ENCODE results near the gene PBX1. TPM values are rescaled to one million over a fixed set of nuclear protein-coding genes. Genes with fewer than 3 reads are reported as not detected.

The PBX1 gene
- total and polyA plus RNA-seq, 2 donors (not counting 3 experiments of a cell fraction or from before 2014, with no cell fraction given): 10.7 to 24.1 TPM

DNA sequence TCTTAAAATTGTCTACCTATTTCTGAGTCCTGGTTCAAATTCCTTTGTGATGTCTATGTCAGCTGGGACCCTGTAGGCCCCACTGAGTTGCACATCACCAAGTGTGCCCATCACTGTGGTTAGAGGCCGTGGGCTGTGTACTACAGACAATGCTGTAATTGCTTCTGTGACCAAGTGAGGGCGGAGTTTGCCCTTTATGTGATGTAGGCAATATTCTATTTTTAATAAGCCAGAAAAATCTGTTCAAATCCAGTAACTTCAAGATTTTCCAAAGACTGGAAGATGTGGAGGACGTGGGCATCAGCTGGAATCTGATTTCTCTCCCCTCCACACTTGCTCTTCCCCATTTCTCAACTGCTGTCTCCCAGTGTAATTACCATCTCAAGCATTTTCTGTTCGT, 215.4 kb downstream of the PBX1 start:
- no peaks in the 10 kb centered on the region for H3K36me3 ChIP-seq (ENCODE audit: control insufficient read depth in 2 of 2, extremely low read depth in 1 of 2, insufficient read depth in 2 of 2, low read length in 2 of 2)
- dilution Hi-C loops (cut with MboI; ENCODE audit: extremely low pct_ligation_motif_present, low sequenced_read_pairs): no loop called here
- H3K9ac ChIP-seq (replicated peaks; ENCODE audit: extremely low read depth, insufficient read depth, low read length): no peak overlapping the region
- H3K9me1 ChIP-seq (replicated peaks; ENCODE audit: control insufficient read depth, extremely low read depth, insufficient read depth, low read length): no peaks in the 10 kb centered on the region
- POLR2A ChIA-PET: no interaction called here
- H3K4me2 ChIP-seq (ENCODE audit: insufficient read depth, low read length): no peak overlapping the region
- DNase-seq (ENCODE audit: low read depth, low spot score) (no peak), FAIRE-seq (no peak)
- H3K79me2 ChIP-seq (ENCODE audit: control insufficient read depth, insufficient read depth, low read length): no peaks in the 10 kb centered on the region
- no peaks in the 10 kb centered on the region for H3K4me1 ChIP-seq (ENCODE audit: control insufficient read depth, extremely low read depth, insufficient read depth, low read length)
- H3K4me3 ChIP-seq (replicated peaks in 1 of 3; ENCODE audit: insufficient read depth in 1 of 3, low read depth in 1 of 3, low read length in 3 of 3): no peak overlapping the region
- intact Hi-C loops (cut with micrococcal nuclease): no loop called here
- no peaks in the 10 kb centered on the region for H4K20me1 ChIP-seq (replicated peaks; ENCODE audit: control insufficient read depth, extremely low read depth, insufficient read depth, low read length)
- H3K9me3 ChIP-seq (replicated peaks; ENCODE audit: control insufficient read depth, insufficient read depth, low read length): no peaks in the 10 kb centered on the region
- TF ChIP-seq, protein P1, sequence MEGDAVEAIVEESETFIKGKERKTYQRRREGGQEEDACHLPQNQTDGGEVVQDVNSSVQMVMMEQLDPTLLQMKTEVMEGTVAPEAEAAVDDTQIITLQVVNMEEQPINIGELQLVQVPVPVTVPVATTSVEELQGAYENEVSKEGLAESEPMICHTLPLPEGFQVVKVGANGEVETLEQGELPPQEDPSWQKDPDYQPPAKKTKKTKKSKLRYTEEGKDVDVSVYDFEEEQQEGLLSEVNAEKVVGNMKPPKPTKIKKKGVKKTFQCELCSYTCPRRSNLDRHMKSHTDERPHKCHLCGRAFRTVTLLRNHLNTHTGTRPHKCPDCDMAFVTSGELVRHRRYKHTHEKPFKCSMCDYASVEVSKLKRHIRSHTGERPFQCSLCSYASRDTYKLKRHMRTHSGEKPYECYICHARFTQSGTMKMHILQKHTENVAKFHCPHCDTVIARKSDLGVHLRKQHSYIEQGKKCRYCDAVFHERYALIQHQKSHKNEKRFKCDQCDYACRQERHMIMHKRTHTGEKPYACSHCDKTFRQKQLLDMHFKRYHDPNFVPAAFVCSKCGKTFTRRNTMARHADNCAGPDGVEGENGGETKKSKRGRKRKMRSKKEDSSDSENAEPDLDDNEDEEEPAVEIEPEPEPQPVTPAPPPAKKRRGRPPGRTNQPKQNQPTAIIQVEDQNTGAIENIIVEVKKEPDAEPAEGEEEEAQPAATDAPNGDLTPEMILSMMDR (IDR thresholded peaks at IDR 0.05; ENCODE audit: extremely low read depth in 1 of 2, insufficient read depth in 1 of 2, low read depth in 1 of 2, low read length in 2 of 2): no peak
- TF ChIP-seq GATA2 (IDR thresholded peaks at IDR 0.05; ENCODE audit: insufficient read depth, insufficient read length, low read depth, low read length) (no peak), MYC (IDR thresholded peaks at IDR 0.05; ENCODE audit: low read depth, low read length) (no peak)
- no peak overlapping the region for H3K27ac ChIP-seq (ENCODE audit: insufficient read depth, low read depth, low read length)
- no TSS peak for BruUV-seq (replicated peaks)
- CTCF ChIA-PET: interaction anchor here (1.0 to 1.5 kb wide), 2 partner anchors 13 to 17 kb away, joined by 3 to 5 read pairs; no protein-coding TSS in a partner anchor
- H3K27me3 ChIP-seq (ENCODE audit: control insufficient read depth in 2 of 2, insufficient read depth in 2 of 2, low read length in 2 of 2): no peaks in the 10 kb centered on the region
- H2AFZ ChIP-seq (ENCODE audit: low read depth, low read length): no peak overlapping the region

DNA sequence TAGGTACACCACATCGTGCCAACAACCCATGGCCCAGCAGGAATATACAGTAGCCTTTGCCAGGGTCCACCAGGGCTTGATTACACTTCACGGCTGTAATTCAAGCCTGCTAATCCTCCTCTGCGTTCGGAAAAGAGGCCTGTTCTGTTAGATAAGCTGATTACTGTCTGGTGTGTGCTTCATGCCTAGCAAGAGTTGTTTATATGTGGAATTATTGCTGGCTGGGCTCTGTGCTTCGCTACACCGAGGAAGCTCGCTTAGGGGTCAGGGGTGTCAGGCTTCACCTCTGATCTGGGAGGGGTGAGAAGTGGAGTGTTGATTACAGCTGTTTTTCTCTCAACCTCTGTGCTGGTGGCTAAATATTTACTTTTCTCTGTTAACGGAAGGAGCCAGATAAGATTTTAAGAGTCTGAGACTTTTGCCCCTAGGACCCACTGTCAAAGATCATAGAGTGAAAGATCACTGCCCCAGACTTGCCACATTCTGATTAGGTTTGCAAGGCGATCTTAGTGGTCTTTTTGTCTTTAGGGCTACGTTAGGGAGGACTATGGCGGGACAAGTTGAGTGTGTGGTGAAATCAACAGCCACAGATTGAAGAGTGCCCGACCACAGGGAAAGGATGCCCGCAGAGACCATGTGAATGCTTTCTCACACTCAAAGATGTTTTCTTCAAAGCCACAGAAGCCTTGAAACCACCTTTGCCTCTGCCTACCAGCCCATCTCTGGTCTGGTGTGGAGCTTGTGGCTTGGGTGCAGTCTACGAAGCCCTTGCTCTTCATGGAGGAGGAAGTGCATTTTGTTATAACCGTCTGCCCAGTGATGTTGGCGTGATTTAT, 216.1 kb downstream of the PBX1 start:
- Histone ChIP-seq H3K9me1 (replicated peaks; ENCODE audit: control insufficient read depth, extremely low read depth, insufficient read depth, low read length) (no peaks in the 10 kb centered on the region), H3K79me2 (ENCODE audit: control insufficient read depth, insufficient read depth, low read length) (no peaks in the 10 kb centered on the region), H3K27me3 (ENCODE audit: control insufficient read depth in 2 of 2, insufficient read depth in 2 of 2, low read length in 2 of 2) (no peaks in the 10 kb centered on the region), H3K4me1 (ENCODE audit: control insufficient read depth, extremely low read depth, insufficient read depth, low read length) (no peaks in the 10 kb centered on the region), H3K36me3 (ENCODE audit: control insufficient read depth in 2 of 2, extremely low read depth in 1 of 2, insufficient read depth in 2 of 2, low read length in 2 of 2) (no peaks in the 10 kb centered on the region), H3K4me2 (ENCODE audit: insufficient read depth, low read length) (no peak overlapping the region), H3K9ac (replicated peaks; ENCODE audit: extremely low read depth, insufficient read depth, low read length) (no peak overlapping the region), H4K20me1 (replicated peaks; ENCODE audit: control insufficient read depth, extremely low read depth, insufficient read depth, low read length) (no peaks in the 10 kb centered on the region), H3K4me3 (replicated peaks in 1 of 3; ENCODE audit: insufficient read depth in 1 of 3, low read depth in 1 of 3, low read length in 3 of 3) (no peak overlapping the region), H2AFZ (ENCODE audit: low read depth, low read length) (no peak overlapping the region), H3K9me3 (replicated peaks; ENCODE audit: control insufficient read depth, insufficient read depth, low read length) (no peaks in the 10 kb centered on the region), H3K27ac (ENCODE audit: insufficient read depth, low read depth, low read length) (no peak overlapping the region)
- no peak for FAIRE-seq
- CTCF ChIA-PET: interaction anchor here (1.5 kb wide), 1 partner anchor 12 kb away, joined by 5 read pairs; no protein-coding TSS in a partner anchor
- intact Hi-C loops (cut with micrococcal nuclease): no loop called here
- TF ChIP-seq EZH2 (IDR thresholded peaks at IDR 0.05; ENCODE audit: borderline replicate concordance, low read depth, low read length, severe bottlenecking) (no peak), GATA2 (IDR thresholded peaks at IDR 0.05; ENCODE audit: insufficient read depth, insufficient read length, low read depth, low read length) (no peak), POLR2A (IDR thresholded peaks at IDR 0.05; ENCODE audit: low read depth, low read length) (no peak), FOS (IDR thresholded peaks at IDR 0.05; ENCODE audit: borderline replicate concordance, insufficient read depth, low read length) (no peak), JUN (IDR thresholded peaks at IDR 0.05; ENCODE audit: borderline replicate concordance, insufficient read depth, insufficient read length, low read depth) (no peak), MYC (IDR thresholded peaks at IDR 0.05; ENCODE audit: low read depth, low read length) (no peak), POLR2AphosphoS5 (IDR thresholded peaks at IDR 0.05; ENCODE audit: insufficient read depth, low read depth, low read length) (no peak)
- TF ChIP-seq, protein P2, sequence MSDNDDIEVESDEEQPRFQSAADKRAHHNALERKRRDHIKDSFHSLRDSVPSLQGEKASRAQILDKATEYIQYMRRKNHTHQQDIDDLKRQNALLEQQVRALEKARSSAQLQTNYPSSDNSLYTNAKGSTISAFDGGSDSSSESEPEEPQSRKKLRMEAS (IDR thresholded peaks at IDR 0.05; ENCODE audit: insufficient read depth, insufficient read length): no peak
- TF ChIP-seq, protein P1 (IDR thresholded peaks at IDR 0.05; ENCODE audit: extremely low read depth in 1 of 2, insufficient read depth in 1 of 2, low read depth in 1 of 2, low read length in 2 of 2): no peak
- dilution Hi-C loops (cut with MboI; ENCODE audit: extremely low pct_ligation_motif_present, low sequenced_read_pairs): no loop called here
- no TSS peak for BruUV-seq (replicated peaks)
- POLR2A ChIA-PET: no interaction called here
- DNase-seq (ENCODE audit: low read depth, low spot score): peak; percentile 13
